Heart right ventricle (tissue), 16 donors: ENCODE data around the gene CTDSPL. TPM values are rescaled to one million over a fixed set of nuclear protein-coding genes. Genes with fewer than 3 reads are reported as not detected.
A peak's percentile ranks its signal among the peaks of the same experiment; 100 is the strongest.

ENCODE experiments used
- ATAC-seq, 8 donors: fragments of 200-7000 bp; cut with Tn5 transposase; one replicate each; pipeline ENCODE4 v1.9.1; 2020; ENCODE audit warnings: mild to moderate bottlenecking in 8 of 8, moderate library complexity in 8 of 8, moderate number of reproducible peaks in 1 of 8
- DNase-seq, 2 donors: peaks; one replicate each; pipeline ENCODE4 v3.0.0-alpha.2; 2020
- H3K27ac ChIP-seq, 10 donors: fragments of 200-600 bp; sonication (generic) in 2 of 10; one replicate each; pipeline versions ENCODE4 v1.5.0 to v1.8.0; 2020 to 2022; ENCODE audit warnings: mild to moderate bottlenecking in 3 of 10
- H3K27me3 ChIP-seq, 7 donors: fragments of 200-600 bp; one replicate each; pipeline ENCODE4 v1.8.0; 2021 to 2022; ENCODE audit warnings: mild to moderate bottlenecking in 2 of 7
- H3K36me3 ChIP-seq, 9 donors: fragments of 200-600 bp; sonication (generic) in 1 of 9; one replicate each; pipeline versions ENCODE4 v1.5.0 to v1.8.0; 2020 to 2022; ENCODE audit warnings: mild to moderate bottlenecking in 2 of 9
- H3K4me1 ChIP-seq, 9 donors: fragments of 200-600 bp; sonication (generic) in 1 of 9; one replicate each; pipeline versions ENCODE4 v1.5.0 to v1.8.0; 2020 to 2022; ENCODE audit warnings: mild to moderate bottlenecking in 4 of 9
- H3K4me3 ChIP-seq, 10 donors: fragments of 200-600 bp; sonication (generic) in 2 of 10; one replicate each; pipeline versions ENCODE4 v1.5.0 to v1.8.0; 2020 to 2022; ENCODE audit warnings: mild to moderate bottlenecking in 7 of 10, moderate library complexity in 2 of 10
- H3K9me3 ChIP-seq, 11 donors: fragments of 200-600 bp in 10 of 11; sonication (generic) in 2 of 11; one replicate each; pipeline versions ENCODE4 v1.5.0 to v1.8.0; 2013 to 2022; ENCODE audit warnings: mild to moderate bottlenecking in 2 of 11, control low read depth in 1 of 11, moderate library complexity in 1 of 11
- WGBS, 2 donors: extraction: QIAGEN DNeasy Blood & Tissue Kit; methylation state at CpG; one replicate each; pipeline ENCODE4 v1.1.7; 2013; ENCODE audit warnings: inconsistent platforms in 1 of 2; 5-methylcytosine and 5-hydroxymethylcytosine counted together
- intact Hi-C, 10 donors: fragments of 100-400 bp; cut with DNase I; formaldehyde crosslinking; loops; one replicate each; pipeline versions ENCODE4 v1.11.1 to v1.14.2; 2022
- polyA plus RNA-seq, 2 donors: library from polyadenylated mRNA; stranded (reverse); fragments of 200-250 nt; gene quantifications; one replicate each; pipeline ENCODE4 v1.2.3, GENCODE V29; 2013
- total RNA-seq, 10 donors: library from RNA; stranded (reverse); fragmentation: NEBNext Ultra II Directional in 3 of 10; extraction: Animal tissue kit (Norgen Biotek cat#: 25700) in 3 of 10; gene quantifications; one replicate each; pipeline versions ENCODE4 v1.2.1 to v1.2.4, GENCODE V29; 2021 to 2023
- TF ChIP-seq, protein P1 (sequence below), 9 donors: fragments of 200-600 bp; sonication (generic) in 2 of 9; IDR thresholded peaks; one replicate each; pipeline versions ENCODE4 v1.5.0 to v1.8.0; 2021 to 2022; ENCODE audit warnings: antibody characterized with exemption in 9 of 9, mild to moderate bottlenecking in 5 of 9, moderate library complexity in 1 of 9
- donor health status: Arrhythmogenic right ventricular cardiomyopathy.
- donor health status: ischemic (EF 13 %, LVEDD 7.1; RV severe dilation, severe dysfunction).
- donor health status: healthy with polysubstance abuse.
- donor health status: DM: no; HTN: yes; CAD: no.
- donor health status: DM: no; HTN: no; CAD: no.
- donor health status: ischemic (EF 25% LVEDD 6.9; RV normal size, moderate dysfunction).
- donor health status: ischemic (EF 25% LVEDD 5.7; RV mildly dilated, moderate dysfunction).
- donor health status: healthy.
- donor health status: DM: yes; HTN: yes; CAD: no.
- donor health status: Ischemic cardiomyopathy.
- donor health status: ischemic (EF 35%, LVEDD 5.7; RV mildly dilated, moderate dysfunction).
- donor health status: nonischemic (EF 11% LVEDD 7.7; RV severe dilation, severe dysfunction).
- donor health status: DM: yes; HTN: yes; CAD: no.
- donor health status: PGD.
- donor health status: ischemic (EF 29% LVEDD 5.4; RV normal size, mild dysfunction).
- donor health status: nonischemic (EF 23%, LVEDD 6.1; RV moderate dilation, normal function).

Gene CTDSPL
- total and polyA plus RNA-seq, 12 donors: 5.4 to 51.5 (median 41.2) TPM

DNA sequence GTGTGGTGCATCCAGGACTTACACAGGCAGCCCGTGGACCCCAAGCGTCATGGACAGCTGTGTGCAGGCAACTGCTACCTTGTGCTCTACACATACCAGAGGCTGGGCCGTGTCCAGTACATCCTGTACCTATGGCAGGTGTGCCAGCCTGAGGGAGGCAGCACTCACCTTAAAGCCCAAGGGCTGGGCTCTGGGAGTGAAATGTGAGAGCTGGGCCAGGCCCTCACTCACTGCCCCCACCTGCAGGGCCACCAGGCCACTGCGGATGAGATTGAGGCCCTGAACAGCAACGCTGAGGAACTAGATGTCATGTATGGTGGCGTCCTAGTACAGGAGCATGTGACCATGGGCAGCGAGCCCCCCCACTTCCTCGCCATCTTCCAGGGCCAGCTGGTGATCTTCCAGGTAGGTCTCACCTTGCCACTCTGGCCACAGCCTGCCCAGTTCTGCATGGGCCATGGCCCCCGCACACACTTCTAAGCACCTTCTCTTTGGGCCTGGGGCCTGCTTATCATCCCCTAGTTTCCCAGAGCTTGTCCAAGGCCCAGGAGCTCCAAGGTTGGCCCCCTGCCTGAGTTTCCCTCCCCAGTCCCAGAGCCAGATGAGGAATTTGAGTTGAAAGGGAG is 139.9 kb downstream of the CTDSPL start:
- Histone ChIP-seq H3K4me1 (peaks cover 0 to 47% (median 24%) of the 10 kb centered on the region in 9 donors), H3K4me3 (no peak overlapping the region), H3K27ac (no peak overlapping the region), H3K27me3 (no peaks in the 10 kb centered on the region), H3K36me3 (peaks cover 0 to 38% (median 0%) of the 10 kb centered on the region in 9 donors), H3K9me3 (no peaks in the 10 kb centered on the region)
- TF ChIP-seq, protein P1, sequence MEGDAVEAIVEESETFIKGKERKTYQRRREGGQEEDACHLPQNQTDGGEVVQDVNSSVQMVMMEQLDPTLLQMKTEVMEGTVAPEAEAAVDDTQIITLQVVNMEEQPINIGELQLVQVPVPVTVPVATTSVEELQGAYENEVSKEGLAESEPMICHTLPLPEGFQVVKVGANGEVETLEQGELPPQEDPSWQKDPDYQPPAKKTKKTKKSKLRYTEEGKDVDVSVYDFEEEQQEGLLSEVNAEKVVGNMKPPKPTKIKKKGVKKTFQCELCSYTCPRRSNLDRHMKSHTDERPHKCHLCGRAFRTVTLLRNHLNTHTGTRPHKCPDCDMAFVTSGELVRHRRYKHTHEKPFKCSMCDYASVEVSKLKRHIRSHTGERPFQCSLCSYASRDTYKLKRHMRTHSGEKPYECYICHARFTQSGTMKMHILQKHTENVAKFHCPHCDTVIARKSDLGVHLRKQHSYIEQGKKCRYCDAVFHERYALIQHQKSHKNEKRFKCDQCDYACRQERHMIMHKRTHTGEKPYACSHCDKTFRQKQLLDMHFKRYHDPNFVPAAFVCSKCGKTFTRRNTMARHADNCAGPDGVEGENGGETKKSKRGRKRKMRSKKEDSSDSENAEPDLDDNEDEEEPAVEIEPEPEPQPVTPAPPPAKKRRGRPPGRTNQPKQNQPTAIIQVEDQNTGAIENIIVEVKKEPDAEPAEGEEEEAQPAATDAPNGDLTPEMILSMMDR (IDR thresholded peaks at IDR 0.05): peak in 1 of 9 donors; percentile 5
- whole genome bisulfite sequencing, 2 donors: 87 to 88% methylated on average over 9 of the region's 9 CpGs
- DNase-seq: no peak
- intact Hi-C loops: loop anchor here in 6 of 10 donors (2.0 to 10.0 kb wide), 6 partner anchors 143 to 653 kb away; no protein-coding TSS in a partner anchor
- no peak for ATAC-seq

DNA sequence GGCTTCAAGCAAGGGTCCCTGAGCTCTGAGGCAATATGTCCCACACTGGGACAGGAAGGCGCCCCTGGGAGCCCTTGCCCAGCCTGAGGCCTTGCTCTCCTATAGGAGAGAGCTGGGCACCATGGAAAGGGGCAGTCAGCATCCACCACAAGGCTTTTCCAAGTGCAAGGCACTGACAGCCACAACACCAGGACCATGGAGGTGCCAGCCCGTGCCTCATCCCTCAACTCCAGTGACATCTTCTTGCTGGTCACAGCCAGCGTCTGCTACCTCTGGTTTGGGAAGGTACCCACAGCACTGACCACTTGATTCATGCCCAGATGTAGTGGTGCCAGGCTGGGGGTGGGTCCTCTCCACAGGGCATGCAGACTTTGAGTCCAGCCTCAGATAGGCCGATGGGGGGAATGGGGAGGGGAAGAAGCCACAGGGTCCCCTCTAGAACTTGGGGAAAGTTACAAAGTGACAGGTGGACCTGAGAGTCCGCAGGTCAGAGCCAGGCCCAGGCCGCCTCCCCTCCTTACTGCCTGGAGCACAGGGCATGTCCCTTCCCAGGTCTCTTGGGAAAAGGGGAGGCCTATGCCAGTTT is 140.7 kb downstream of the CTDSPL start:
- Histone ChIP-seq H3K4me3 (no peak overlapping the region), H3K4me1 (peaks cover 0 to 43% (median 19%) of the 10 kb centered on the region in 9 donors), H3K27ac (peak overlapping the region in 3 of 10 donors; percentile 15 to 54 (median 44)), H3K36me3 (peaks cover 0 to 41% (median 0%) of the 10 kb centered on the region in 9 donors), H3K27me3 (no peaks in the 10 kb centered on the region), H3K9me3 (no peaks in the 10 kb centered on the region)
- ATAC-seq (no peak), DNase-seq (no peak)
- TF ChIP-seq, protein P1 (IDR thresholded peaks at IDR 0.05): no peak
- intact Hi-C loops: loop anchor here in 5 of 10 donors (2.0 to 10.0 kb wide), 5 partner anchors 145 to 652 kb away; no protein-coding TSS in a partner anchor
- 97% methylated on average over 6 of the region's 6 CpGs for WGBS, 2 donors

DNA sequence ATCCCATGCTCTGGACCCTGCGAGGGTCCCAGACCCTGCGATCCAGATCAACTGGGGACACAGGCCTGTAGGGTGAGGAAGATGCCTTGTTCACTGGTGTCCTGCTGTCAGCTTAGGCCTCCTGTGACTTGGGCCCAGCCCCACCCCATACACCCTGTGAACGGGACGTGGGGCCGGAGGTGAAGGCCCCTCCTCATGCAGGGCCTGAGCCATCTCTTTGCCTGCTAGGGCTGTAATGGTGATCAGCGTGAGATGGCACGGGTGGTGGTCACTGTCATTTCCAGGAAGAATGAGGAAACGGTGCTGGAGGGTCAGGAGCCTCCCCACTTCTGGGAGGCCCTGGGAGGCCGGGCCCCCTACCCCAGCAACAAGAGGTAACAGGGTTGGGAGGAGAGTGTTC is 141.3 kb downstream of the CTDSPL start:
- intact Hi-C loops: loop anchor here in 5 of 10 donors (2.0 to 10.0 kb wide), 5 partner anchors 146 to 652 kb away; no protein-coding TSS in a partner anchor
- Histone ChIP-seq H3K36me3 (peaks cover 0 to 47% (median 4%) of the 10 kb centered on the region in 9 donors), H3K4me3 (no peak overlapping the region), H3K27ac (peak overlapping the region in 6 of 10 donors; percentile 15 to 78 (median 49)), H3K27me3 (no peaks in the 10 kb centered on the region), H3K9me3 (no peaks in the 10 kb centered on the region), H3K4me1 (peaks cover 0 to 38% (median 16%) of the 10 kb centered on the region in 9 donors)
- DNase-seq (no peak), ATAC-seq (no peak)
- TF ChIP-seq, protein P1 (IDR thresholded peaks at IDR 0.05): no peak
- WGBS, 2 donors: 82 to 88% methylated on average over 9 of the region's 9 CpGs

DNA sequence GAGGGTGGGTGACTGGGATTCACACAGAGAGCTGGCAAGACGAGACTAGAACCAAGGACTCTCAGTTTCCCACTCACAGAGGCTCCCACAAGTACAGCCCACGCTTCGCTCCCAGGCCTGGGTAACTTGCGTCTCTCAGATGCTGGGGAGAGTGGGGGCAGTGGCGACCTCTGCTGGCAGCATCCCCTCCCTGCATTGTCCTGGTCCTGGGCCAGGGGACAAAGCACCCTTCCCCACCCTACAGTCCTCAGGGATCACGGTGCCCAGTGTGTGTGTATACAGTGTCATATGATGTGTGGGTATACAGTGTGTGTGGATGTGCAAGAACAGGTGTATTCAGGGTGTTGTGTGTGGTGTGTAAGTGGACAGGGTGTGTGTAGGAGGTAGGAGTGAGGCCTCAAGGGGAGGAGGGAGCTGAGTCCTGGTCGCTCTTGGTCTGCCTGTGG is 141.7 kb downstream of the CTDSPL start:
- Histone ChIP-seq H3K4me1 (peaks cover 0 to 33% (median 11%) of the 10 kb centered on the region in 9 donors), H3K36me3 (peaks cover 0 to 51% (median 4%) of the 10 kb centered on the region in 9 donors), H3K4me3 (peak overlapping the region in 3 of 10 donors; percentile 47 to 51 (median 47)), H3K27ac (peak overlapping the region in 7 of 10 donors; percentile 44 to 83 (median 59)), H3K27me3 (no peaks in the 10 kb centered on the region), H3K9me3 (no peaks in the 10 kb centered on the region)
- peak in 1 of 2 donors; percentile 75 for DNase-seq
- intact Hi-C loops: loop anchor here in 5 of 10 donors (2.0 to 10.0 kb wide), 5 partner anchors 146 to 651 kb away; no protein-coding TSS in a partner anchor
- peak; percentile 20 to 61 (median 42) for ATAC-seq
- 39 to 57% methylated on average over 7 of the region's 7 CpGs for whole genome bisulfite sequencing, 2 donors
- TF ChIP-seq, protein P1 (IDR thresholded peaks at IDR 0.05): peak; percentile 73 to 95 (median 90)
